H9 (cell line): Measurements from ENCODE around the gene TSACC. TPM values are rescaled to one million over a fixed set of nuclear protein-coding genes. Genes with fewer than 3 reads are reported as not detected.

Source experiments
- DNase-seq: peaks from one replicate; pipeline ENCODE4 v3.0.0-alpha.2; 2017
- H2AFZ ChIP-seq: one replicate; pipeline ENCODE4 v1.6.1; 2013; ENCODE audit warnings: mild to moderate bottlenecking, low read length, control low read depth, moderate library complexity
- H2AK5ac ChIP-seq: 2 replicates; pipeline ENCODE4 v1.6.1; 2013; ENCODE audit warnings: low read length, control low read depth, mixed read lengths; ENCODE audit not compliant: insufficient read length
- H2BK120ac ChIP-seq: one replicate; pipeline ENCODE4 v1.6.1; 2013; ENCODE audit warnings: low read depth, mild to moderate bottlenecking, low read length, control low read depth, inconsistent platforms; ENCODE audit not compliant: poor library complexity, severe bottlenecking
- H2BK12ac ChIP-seq: 2 replicates; pipeline ENCODE4 v1.6.1; 2013; ENCODE audit warnings: low read length, control low read depth, mixed read lengths, low read depth; ENCODE audit not compliant: insufficient read length
- H2BK15ac ChIP-seq: 2 replicates; pipeline ENCODE4 v1.6.1; 2013; ENCODE audit warnings: low read depth, low read length, control low read depth
- H2BK20ac ChIP-seq: one replicate; pipeline ENCODE4 v1.6.1; 2013; ENCODE audit warnings: low read depth, mild to moderate bottlenecking, low read length, control low read depth, inconsistent platforms; ENCODE audit not compliant: poor library complexity, severe bottlenecking
- H2BK5ac ChIP-seq: 2 replicates; pipeline ENCODE4 v1.6.1; 2013; ENCODE audit warnings: low read length, control low read depth, mixed read lengths; ENCODE audit not compliant: insufficient read length
- H3K14ac ChIP-seq: 2 replicates; pipeline ENCODE4 v1.6.1; 2013; ENCODE audit warnings: low read length, control low read depth; ENCODE audit not compliant: insufficient read depth
- H3K18ac ChIP-seq: 2 replicates; pipeline ENCODE4 v1.6.1; 2013; ENCODE audit warnings: low read depth, mild to moderate bottlenecking, mixed read lengths, low read length, control low read depth; ENCODE audit not compliant: insufficient read length
- H3K23ac ChIP-seq: 2 replicates; pipeline ENCODE4 v1.6.1; 2013; ENCODE audit warnings: low read length, control low read depth, mixed read lengths, low read depth; ENCODE audit not compliant: insufficient read length
- H3K23me2 ChIP-seq: 2 replicates; pipeline ENCODE4 v1.6.1; 2013; ENCODE audit warnings: low read depth, mild to moderate bottlenecking, mixed read lengths, low read length, control low read depth; ENCODE audit not compliant: insufficient read length, poor library complexity, severe bottlenecking
- H3K27ac ChIP-seq: 2 replicates; pipeline ENCODE4 v1.5.1; 2013; ENCODE audit warnings: low read length, control low read depth, mixed read lengths, low read depth; ENCODE audit not compliant: insufficient read length
- H3K27me3 ChIP-seq: 2 replicates; pipeline ENCODE4 v1.6.1; 2013; ENCODE audit warnings: low read length, control low read depth, inconsistent platforms; ENCODE audit not compliant: insufficient read depth
- H3K4ac ChIP-seq: 2 replicates; pipeline ENCODE4 v1.6.1; 2013; ENCODE audit warnings: low read depth, mild to moderate bottlenecking, control low read depth, inconsistent platforms, low read length, moderate library complexity
- H3K4me1 ChIP-seq: 2 replicates; pipeline ENCODE4 v1.6.1; 2013; ENCODE audit warnings: low read length, control low read depth, inconsistent platforms; ENCODE audit not compliant: insufficient read depth
- H3K4me2 ChIP-seq: 2 replicates; pipeline ENCODE4 v1.6.1; 2013; ENCODE audit warnings: low read length, control low read depth, mixed read lengths; ENCODE audit not compliant: insufficient read length, insufficient read depth
- H3K56ac ChIP-seq: 2 replicates; pipeline ENCODE4 v1.6.1; 2013; ENCODE audit warnings: low read depth, mild to moderate bottlenecking, mixed read lengths, low read length, control low read depth; ENCODE audit not compliant: insufficient read length
- H3K79me1 ChIP-seq: 2 replicates; pipeline ENCODE4 v1.6.1; 2013; ENCODE audit warnings: low read depth, mild to moderate bottlenecking, moderate library complexity, low read length, control low read depth, inconsistent platforms; ENCODE audit not compliant: insufficient read depth, poor library complexity, severe bottlenecking
- H3K79me2 ChIP-seq: 2 replicates; pipeline ENCODE4 v1.6.1; 2013; ENCODE audit warnings: low read length, control low read depth, inconsistent platforms; ENCODE audit not compliant: insufficient read depth
- H3K9ac ChIP-seq: 2 replicates; pipeline ENCODE4 v1.6.1; 2013; ENCODE audit warnings: low read length, control low read depth, mixed read lengths; ENCODE audit not compliant: insufficient read length; ENCODE audit errors: extremely low read depth
- H3K9me3 ChIP-seq: one replicate; pipeline ENCODE4 v1.6.1; 2013; ENCODE audit warnings: low read depth, low read length, inconsistent platforms; ENCODE audit not compliant: control insufficient read depth
- H3T11ph ChIP-seq: one replicate; pipeline ENCODE4 v1.6.1; 2013; ENCODE audit warnings: mild to moderate bottlenecking, low read length, control low read depth, inconsistent platforms
- H4K20me1 ChIP-seq: one replicate; pipeline ENCODE4 v1.6.1; 2013; ENCODE audit not compliant: control insufficient read depth, insufficient read length, insufficient read depth
- H4K5ac ChIP-seq: 2 replicates; pipeline ENCODE4 v1.6.1; 2013; ENCODE audit warnings: low read depth, mild to moderate bottlenecking, mixed read lengths, low read length, control low read depth; ENCODE audit not compliant: insufficient read length
- H4K8ac ChIP-seq: replicated peaks from 2 replicates; pipeline ENCODE4 v1.6.1; 2013; ENCODE audit warnings: low read length, control low read depth, mixed read lengths, low read depth; ENCODE audit not compliant: insufficient read length
- H4K91ac ChIP-seq: 2 replicates; pipeline ENCODE4 v1.6.1; 2013; ENCODE audit warnings: low read depth, mild to moderate bottlenecking, moderate library complexity, mixed read lengths, low read length, control low read depth; ENCODE audit not compliant: insufficient read length
- H3K27ac Mint-ChIP-seq, 3 experiments: 2 replicates in 2 of 3; 3 replicates in 1 of 3; pipeline ENCODE4 v1.8.0; 2020 to 2021; ENCODE audit warnings: mixed read lengths in 3 of 3, mild to moderate bottlenecking in 1 of 3, moderate library complexity in 1 of 3
- H3K27me3 Mint-ChIP-seq: 2 replicates; pipeline ENCODE4 v1.8.0; 2021; ENCODE audit warnings: low read depth, mild to moderate bottlenecking, moderate library complexity, mixed read lengths
- H3K36me3 Mint-ChIP-seq, 3 experiments: 2 replicates in 2 of 3; 3 replicates in 1 of 3; pipeline ENCODE4 v1.8.0; 2020 to 2021; ENCODE audit warnings: low read depth in 3 of 3, mixed read lengths in 3 of 3; ENCODE audit not compliant: insufficient read depth in 1 of 3
- H3K4me1 Mint-ChIP-seq, 2 experiments: 2 replicates each; pipeline ENCODE4 v1.8.0; 2020; ENCODE audit warnings: mixed read lengths in 2 of 2
- H3K4me3 Mint-ChIP-seq, 2 experiments: 2 replicates in 1 of 2; 3 replicates in 1 of 2; pipeline ENCODE4 v1.8.0; 2020 to 2021; ENCODE audit warnings: mild to moderate bottlenecking in 2 of 2, mixed read lengths in 2 of 2, moderate library complexity in 1 of 2
- H3K9me3 Mint-ChIP-seq, 2 experiments: 2 replicates in 1 of 2; 3 replicates in 1 of 2; pipeline ENCODE4 v1.8.0; 2020; ENCODE audit warnings: mild to moderate bottlenecking in 2 of 2, mixed read lengths in 2 of 2, moderate library complexity in 1 of 2
- CTCF ChIP-seq: fragments of 200-600 bp; sonication (generic); conservative IDR thresholded peaks from 3 replicates; pipeline ENCODE4 v1.8.0; 2021; ENCODE audit warnings: antibody characterized with exemption, mild to moderate bottlenecking
- WGBS: extraction: QIAGEN DNeasy Blood & Tissue Kit; methylation state at CpG from one replicate; pipeline ENCODE4 v1.1.7; 2013; ENCODE audit warnings: missing lambda C conversion rate, low lambda C conversion rate, mixed read lengths; ENCODE audit not compliant: insufficient read length; ENCODE audit errors: extremely low coverage; 5-methylcytosine and 5-hydroxymethylcytosine counted together
- total RNA-seq: library from RNA; stranded (reverse); gene quantifications from 2 replicates; pipeline ENCODE4 v1.2.1, GENCODE V29; 2021

TSACC gene
- total RNA-seq, 1 experiment from 2014 or later = 2.3 TPM

GRCh38 chr1:156391366-156391677 lies 53.0 kb downstream of the TSACC start:
- no peak overlapping the region for H3K27ac ChIP-seq
- no peaks in the 10 kb centered on the region for H3K79me2 ChIP-seq
- H3K9ac ChIP-seq = no peak overlapping the region
- H3K9me3 Mint-ChIP-seq = no peaks in the 10 kb centered on the region
- no peak overlapping the region for H2BK5ac ChIP-seq
- no peak overlapping the region for H3K23ac ChIP-seq
- H4K91ac ChIP-seq = no peak overlapping the region
- no peaks in the 10 kb centered on the region; a peak in 2 of 7 replicates for H3K36me3 Mint-ChIP-seq
- H2BK120ac ChIP-seq = no peak overlapping the region
- peaks cover 5% of the 10 kb centered on the region; the same call in 1 of the 2 replicates for H3K4me1 ChIP-seq
- WGBS = no CpG with 5 or more reads among the region's 11 CpGs
- no peaks in the 10 kb centered on the region for H4K20me1 ChIP-seq
- no peak overlapping the region for H3K56ac ChIP-seq
- peaks cover 51 to 69% of the 10 kb centered on the region in 2 experiments for H3K4me1 Mint-ChIP-seq
- H2BK12ac ChIP-seq = no peak overlapping the region
- no peak overlapping the region for H3T11ph ChIP-seq
- no peaks in the 10 kb centered on the region for H3K9me3 ChIP-seq
- H4K8ac ChIP-seq = no peak overlapping the region
- no peak overlapping the region for H3K27ac Mint-ChIP-seq
- H2BK20ac ChIP-seq = no peak overlapping the region
- no peak for TF ChIP-seq CTCF
- H3K4me2 ChIP-seq = no peak overlapping the region
- peaks cover 4% of the 10 kb centered on the region; the same call in 1 of the 2 replicates for H3K27me3 ChIP-seq
- no peak overlapping the region; a peak in 1 of 5 replicates for H3K4me3 Mint-ChIP-seq
- no peak overlapping the region for H2BK15ac ChIP-seq
- no peak overlapping the region for H2AK5ac ChIP-seq
- H2AFZ ChIP-seq = no peak overlapping the region
- no peak overlapping the region for H4K5ac ChIP-seq
- no peak overlapping the region for H3K14ac ChIP-seq
- peaks cover 6% of the 10 kb centered on the region for H3K23me2 ChIP-seq
- no peak overlapping the region for H3K4ac ChIP-seq
- peaks cover 43% of the 10 kb centered on the region for H3K27me3 Mint-ChIP-seq
- DNase-seq = no peak
- no peaks in the 10 kb centered on the region for H3K79me1 ChIP-seq
- H3K18ac ChIP-seq = no peak overlapping the region
